Cardiac fibroblast (primary cell): Measurements from ENCODE around the gene IQGAP2.
"Not testable (repeated sequence)": the region's sequence is repeated elsewhere in the genome, so short reads cannot be mapped to it uniquely, and the experiment has no call there.

Experiments
- DNase-seq, 2 donors: peaks; one replicate each; pipeline versions ENCODE4 v3.0.0 to v3.0.0-alpha.2; 2010; ENCODE audit warnings: low read depth in 2 of 2
- H3K4me3 ChIP-seq, 2 donors: replicated peaks in 1 of 2; 1 replicate in 1 of 2; 2 replicates in 1 of 2; pipeline ENCODE4 v1.5.1; 2011; ENCODE audit warnings: low read depth in 2 of 2, low read length in 2 of 2, mild to moderate bottlenecking in 2 of 2, moderate library complexity in 1 of 2
- TF ChIP-seq, protein P1 (sequence below): IDR thresholded peaks from one replicate; pipeline ENCODE4 v1.5.1; 2011; ENCODE audit warnings: low read depth, mild to moderate bottlenecking, low read length, inconsistent platforms

Gene IQGAP2

DNA sequence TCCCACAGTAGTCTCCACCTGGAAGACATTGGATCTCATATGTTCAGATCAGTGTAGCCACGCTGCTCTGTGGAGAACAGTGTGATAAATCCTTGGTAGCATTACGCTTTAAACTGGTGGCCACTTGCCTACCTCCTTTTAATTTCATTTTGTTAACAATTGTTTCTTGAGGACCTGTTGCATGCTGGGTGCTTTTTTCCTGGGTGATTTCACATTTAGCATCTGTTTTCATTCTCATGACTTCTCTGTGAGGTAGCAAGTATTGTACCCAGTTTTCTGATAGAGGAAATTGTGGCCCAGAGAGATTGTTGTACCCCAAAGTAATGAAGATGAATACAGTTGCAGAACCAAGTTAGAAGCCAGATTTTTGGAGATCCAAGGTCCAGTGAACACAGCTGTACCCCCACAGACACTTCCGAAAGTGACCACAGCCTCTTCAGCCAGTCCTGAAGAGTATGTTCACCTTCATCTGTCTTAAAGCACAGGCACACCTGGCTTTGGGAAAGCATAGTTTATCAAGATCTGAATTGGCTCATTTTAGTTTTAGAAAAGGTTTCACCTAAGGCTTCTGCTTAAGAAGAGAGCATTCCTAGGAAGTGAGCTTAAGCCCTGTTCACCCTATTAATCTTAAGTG lies 144.9 kb downstream of the IQGAP2 start:
- DNase-seq: no peak
- H3K4me3 ChIP-seq: no peak overlapping the region
- TF ChIP-seq, protein P1, sequence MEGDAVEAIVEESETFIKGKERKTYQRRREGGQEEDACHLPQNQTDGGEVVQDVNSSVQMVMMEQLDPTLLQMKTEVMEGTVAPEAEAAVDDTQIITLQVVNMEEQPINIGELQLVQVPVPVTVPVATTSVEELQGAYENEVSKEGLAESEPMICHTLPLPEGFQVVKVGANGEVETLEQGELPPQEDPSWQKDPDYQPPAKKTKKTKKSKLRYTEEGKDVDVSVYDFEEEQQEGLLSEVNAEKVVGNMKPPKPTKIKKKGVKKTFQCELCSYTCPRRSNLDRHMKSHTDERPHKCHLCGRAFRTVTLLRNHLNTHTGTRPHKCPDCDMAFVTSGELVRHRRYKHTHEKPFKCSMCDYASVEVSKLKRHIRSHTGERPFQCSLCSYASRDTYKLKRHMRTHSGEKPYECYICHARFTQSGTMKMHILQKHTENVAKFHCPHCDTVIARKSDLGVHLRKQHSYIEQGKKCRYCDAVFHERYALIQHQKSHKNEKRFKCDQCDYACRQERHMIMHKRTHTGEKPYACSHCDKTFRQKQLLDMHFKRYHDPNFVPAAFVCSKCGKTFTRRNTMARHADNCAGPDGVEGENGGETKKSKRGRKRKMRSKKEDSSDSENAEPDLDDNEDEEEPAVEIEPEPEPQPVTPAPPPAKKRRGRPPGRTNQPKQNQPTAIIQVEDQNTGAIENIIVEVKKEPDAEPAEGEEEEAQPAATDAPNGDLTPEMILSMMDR: no peak

DNA sequence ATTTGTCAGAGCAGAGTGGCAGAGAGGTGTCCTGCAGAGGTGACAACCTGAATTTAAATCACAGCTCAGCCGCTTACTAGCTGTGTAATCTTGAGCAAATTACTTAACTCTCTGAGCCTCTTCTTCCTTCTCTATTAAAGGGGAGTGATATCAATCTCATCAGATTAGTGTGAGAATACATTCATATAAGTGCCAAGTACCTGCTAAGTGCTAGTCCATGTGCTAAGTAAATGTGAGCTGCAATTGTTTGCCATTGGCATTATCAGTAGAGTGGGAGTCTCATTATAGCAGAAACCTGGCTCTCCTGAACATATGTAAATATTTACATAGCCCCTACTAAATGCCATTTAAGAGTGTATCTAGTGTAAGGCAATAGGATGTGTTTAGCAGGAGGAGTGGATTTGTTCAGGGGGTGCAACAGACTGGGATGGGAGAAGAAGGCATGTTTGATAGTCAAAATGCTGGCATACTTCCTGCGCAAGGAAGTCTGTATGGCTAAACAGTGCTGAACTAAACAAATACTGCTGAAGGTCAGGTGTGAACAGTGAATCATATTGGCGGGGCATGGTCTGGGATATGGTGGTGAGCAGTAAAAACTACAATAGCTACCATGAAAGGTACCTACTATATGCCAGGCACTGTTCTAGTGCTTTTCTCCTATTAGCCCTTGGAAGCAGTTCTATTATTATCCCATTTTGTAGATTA lies 145.6 kb downstream of the IQGAP2 start:
- no peak overlapping the region for H3K4me3 ChIP-seq
- TF ChIP-seq, protein P1: no peak
- no peak for DNase-seq

DNA sequence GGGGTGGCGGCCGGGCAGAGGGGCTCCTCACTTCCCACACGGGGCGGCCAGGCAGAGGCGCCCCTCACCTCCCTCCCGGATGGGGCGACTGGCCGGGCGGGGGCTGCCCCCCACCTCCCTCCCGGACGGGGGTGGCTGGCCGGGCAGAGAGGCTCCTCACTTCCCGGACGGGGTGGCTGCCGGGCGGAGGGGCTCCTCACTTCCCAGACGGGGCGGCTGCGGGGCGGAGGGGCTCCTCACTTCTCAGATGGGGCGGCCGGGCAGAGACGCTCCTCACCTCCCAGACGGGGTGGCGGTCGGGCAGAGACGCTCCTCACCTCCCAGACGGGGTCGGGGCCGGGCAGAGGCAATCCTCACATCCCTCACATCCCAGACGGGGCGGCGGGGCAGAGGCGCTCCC lies 147.8 kb downstream of the IQGAP2 start:
- not testable (repeated sequence) for DNase-seq, H3K4me3 ChIP-seq

DNA sequence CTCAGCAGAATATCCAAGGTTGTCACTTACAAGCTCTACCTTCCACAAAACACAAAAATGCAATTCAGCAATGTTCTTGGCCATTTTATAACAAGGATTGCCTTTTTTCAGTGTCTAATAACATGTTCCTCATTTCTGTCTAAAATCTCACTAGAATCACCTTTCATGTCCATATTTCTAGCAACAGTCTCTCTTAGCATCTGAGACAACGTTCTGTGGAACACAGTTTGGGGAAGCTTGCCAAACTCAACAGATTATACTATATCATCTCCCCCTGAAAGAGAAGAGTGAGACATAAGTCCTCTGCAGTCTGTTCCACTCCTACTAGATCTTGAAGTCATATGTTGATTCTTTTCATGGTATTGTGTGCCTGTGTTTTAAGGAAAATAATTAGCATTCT lies 149.5 kb downstream of the IQGAP2 start:
- TF ChIP-seq, protein P1: no peak
- no peak overlapping the region for H3K4me3 ChIP-seq
- DNase-seq: no peak

GRCh38 chr5:76553251-76553650 lies 150.2 kb downstream of the IQGAP2 start:
- H3K4me3 ChIP-seq: no peak overlapping the region
- TF ChIP-seq, protein P1: no peak
- DNase-seq: no peak

DNA sequence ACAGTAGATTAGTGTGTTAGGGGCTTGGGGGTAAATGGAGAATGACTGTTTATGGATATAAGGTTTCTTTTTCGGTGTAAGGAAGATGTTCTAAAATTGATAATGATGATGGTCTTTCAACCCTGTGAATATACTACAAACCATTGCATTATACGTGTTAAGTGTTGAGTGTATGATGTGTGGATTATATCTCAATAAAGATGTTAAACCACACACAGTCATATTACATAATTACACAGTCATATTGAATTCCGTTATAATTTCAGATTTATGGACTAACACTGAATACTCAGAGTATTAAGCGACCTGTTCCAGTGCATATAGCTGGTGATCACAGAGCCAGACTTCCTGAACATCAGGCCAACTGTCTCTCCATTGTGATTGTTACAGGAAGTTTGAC lies 152.0 kb downstream of the IQGAP2 start:
- TF ChIP-seq, protein P1: no peak
- DNase-seq: no peak
- H3K4me3 ChIP-seq: no peak overlapping the region

DNA sequence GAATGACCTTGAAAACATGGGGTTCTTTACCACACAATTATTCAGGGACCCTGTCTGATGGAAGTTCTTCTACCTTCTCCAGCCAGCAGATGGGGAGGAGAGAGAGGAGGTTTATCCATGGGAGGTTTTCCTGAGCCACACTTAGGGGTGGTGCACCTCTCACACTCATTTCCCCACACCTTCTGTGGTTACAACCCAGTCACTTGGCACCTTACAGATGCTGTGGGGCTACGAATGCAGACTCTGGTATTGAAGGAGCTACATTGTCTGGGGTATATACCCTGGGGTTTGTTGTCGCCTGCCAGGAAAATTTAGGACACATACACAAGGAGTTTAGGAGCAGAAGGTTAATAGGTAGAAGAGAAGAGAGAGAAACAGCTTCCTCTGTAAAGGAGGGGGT lies 152.6 kb downstream of the IQGAP2 start:
- no peak for DNase-seq
- TF ChIP-seq, protein P1: no peak
- H3K4me3 ChIP-seq: no peak overlapping the region
